ENCODE data around the gene MUC16.
A peak's percentile ranks its signal among the peaks of the same experiment; 100 is the strongest.

Gene MUC16

DNA sequence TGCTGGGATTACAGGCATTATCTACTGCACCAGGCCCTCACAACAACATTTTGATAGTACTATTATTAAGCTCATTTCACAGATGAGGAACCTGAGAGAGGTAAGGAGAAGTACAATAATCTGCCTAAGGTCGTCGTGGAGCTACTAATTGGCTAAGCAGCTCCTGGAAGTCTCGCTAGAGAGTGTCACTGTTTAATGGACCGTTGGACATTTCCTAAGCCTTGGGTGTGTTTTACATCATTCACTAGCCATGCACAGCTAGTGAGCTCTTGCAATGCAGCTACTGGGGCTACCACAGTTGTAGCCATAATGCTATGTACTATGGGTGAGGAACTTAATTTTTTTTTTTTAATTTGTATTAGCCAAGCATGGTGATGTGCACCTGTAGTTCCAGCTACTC lies 42.7 kb upstream of the MUC16 start:
- TF ChIP-seq, protein P1, sequence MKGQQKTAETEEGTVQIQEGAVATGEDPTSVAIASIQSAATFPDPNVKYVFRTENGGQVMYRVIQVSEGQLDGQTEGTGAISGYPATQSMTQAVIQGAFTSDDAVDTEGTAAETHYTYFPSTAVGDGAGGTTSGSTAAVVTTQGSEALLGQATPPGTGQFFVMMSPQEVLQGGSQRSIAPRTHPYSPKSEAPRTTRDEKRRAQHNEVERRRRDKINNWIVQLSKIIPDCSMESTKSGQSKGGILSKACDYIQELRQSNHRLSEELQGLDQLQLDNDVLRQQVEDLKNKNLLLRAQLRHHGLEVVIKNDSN (IDR thresholded peaks at IDR 0.05): no peak
- TF ChIP-seq, protein P2, sequence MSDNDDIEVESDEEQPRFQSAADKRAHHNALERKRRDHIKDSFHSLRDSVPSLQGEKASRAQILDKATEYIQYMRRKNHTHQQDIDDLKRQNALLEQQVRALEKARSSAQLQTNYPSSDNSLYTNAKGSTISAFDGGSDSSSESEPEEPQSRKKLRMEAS (IDR thresholded peaks at IDR 0.05): no peak
- no peak for TF ChIP-seq RAD21 (IDR thresholded peaks at IDR 0.05; ENCODE audit: low read depth)
- TF ChIP-seq ZBTB7A (IDR thresholded peaks at IDR 0.05; ENCODE audit: low read depth): no peak
- TF ChIP-seq, protein P3, sequence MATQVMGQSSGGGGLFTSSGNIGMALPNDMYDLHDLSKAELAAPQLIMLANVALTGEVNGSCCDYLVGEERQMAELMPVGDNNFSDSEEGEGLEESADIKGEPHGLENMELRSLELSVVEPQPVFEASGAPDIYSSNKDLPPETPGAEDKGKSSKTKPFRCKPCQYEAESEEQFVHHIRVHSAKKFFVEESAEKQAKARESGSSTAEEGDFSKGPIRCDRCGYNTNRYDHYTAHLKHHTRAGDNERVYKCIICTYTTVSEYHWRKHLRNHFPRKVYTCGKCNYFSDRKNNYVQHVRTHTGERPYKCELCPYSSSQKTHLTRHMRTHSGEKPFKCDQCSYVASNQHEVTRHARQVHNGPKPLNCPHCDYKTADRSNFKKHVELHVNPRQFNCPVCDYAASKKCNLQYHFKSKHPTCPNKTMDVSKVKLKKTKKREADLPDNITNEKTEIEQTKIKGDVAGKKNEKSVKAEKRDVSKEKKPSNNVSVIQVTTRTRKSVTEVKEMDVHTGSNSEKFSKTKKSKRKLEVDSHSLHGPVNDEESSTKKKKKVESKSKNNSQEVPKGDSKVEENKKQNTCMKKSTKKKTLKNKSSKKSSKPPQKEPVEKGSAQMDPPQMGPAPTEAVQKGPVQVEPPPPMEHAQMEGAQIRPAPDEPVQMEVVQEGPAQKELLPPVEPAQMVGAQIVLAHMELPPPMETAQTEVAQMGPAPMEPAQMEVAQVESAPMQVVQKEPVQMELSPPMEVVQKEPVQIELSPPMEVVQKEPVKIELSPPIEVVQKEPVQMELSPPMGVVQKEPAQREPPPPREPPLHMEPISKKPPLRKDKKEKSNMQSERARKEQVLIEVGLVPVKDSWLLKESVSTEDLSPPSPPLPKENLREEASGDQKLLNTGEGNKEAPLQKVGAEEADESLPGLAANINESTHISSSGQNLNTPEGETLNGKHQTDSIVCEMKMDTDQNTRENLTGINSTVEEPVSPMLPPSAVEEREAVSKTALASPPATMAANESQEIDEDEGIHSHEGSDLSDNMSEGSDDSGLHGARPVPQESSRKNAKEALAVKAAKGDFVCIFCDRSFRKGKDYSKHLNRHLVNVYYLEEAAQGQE (IDR thresholded peaks at IDR 0.05; ENCODE audit: low read depth): no peak
- TF ChIP-seq TCF12 (IDR thresholded peaks at IDR 0.05; ENCODE audit: low read depth): no peak
- TF ChIP-seq TAF1 (IDR thresholded peaks at IDR 0.05; ENCODE audit: low read depth): no peak
- TF ChIP-seq EP300 (IDR thresholded peaks at IDR 0.05; ENCODE audit: borderline replicate concordance): no peak; the same call in 1 of the 2 replicates
- TF ChIP-seq TEAD4 (IDR thresholded peaks at IDR 0.05): no peak
- no peak for TF ChIP-seq YY1 (IDR thresholded peaks at IDR 0.05; ENCODE audit: low read depth)
- TF ChIP-seq NFIC (IDR thresholded peaks at IDR 0.05): no peak; the same call in 1 of the 2 replicates
- TF ChIP-seq CREB1 (IDR thresholded peaks at IDR 0.05; ENCODE audit: low read depth): no peak
- no peak for TF ChIP-seq CEBPB (IDR thresholded peaks at IDR 0.05)

DNA sequence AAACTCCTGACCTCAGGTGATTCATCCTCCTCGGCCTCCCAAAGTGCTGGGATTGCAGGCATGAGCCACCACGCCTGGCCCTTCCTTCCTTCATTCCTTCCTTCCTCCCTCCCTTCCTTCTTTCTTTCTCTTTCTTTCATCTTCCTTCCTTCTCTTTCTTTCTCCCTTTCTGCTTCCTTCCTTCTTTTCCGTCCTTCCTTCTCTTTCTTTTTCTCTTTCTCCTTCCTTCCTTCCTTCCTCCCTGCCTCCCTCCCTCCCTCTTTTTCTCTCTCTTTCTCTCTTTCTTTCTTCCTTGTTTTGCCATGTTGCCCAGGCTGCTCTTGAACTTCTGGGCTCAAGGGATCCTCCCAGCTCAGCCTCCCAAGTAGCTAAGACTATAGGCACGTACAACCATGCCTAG lies 36.5 kb upstream of the MUC16 start:
- TF ChIP-seq EGR1 (IDR thresholded peaks at IDR 0.05) (no peak), TCF12 (IDR thresholded peaks at IDR 0.05; ENCODE audit: low read depth) (no peak), EP300 (IDR thresholded peaks at IDR 0.05; ENCODE audit: borderline replicate concordance) (no peak), YY1 (IDR thresholded peaks at IDR 0.05; ENCODE audit: low read depth) (no peak), CREB1 (IDR thresholded peaks at IDR 0.05; ENCODE audit: low read depth) (no peak), TAF1 (IDR thresholded peaks at IDR 0.05; ENCODE audit: low read depth) (no peak), NFIC (IDR thresholded peaks at IDR 0.05) (no peak), ZBTB7A (IDR thresholded peaks at IDR 0.05; ENCODE audit: low read depth) (no peak), RAD21 (IDR thresholded peaks at IDR 0.05; ENCODE audit: low read depth) (no peak), TEAD4 (IDR thresholded peaks at IDR 0.05) (no peak), FOXM1 (IDR thresholded peaks at IDR 0.05; ENCODE audit: borderline replicate concordance, low read depth) (no peak)
- TF ChIP-seq, protein P1 (IDR thresholded peaks at IDR 0.05): no peak
- TF ChIP-seq, protein P2 (IDR thresholded peaks at IDR 0.05): no peak
- TF ChIP-seq, protein P3 (IDR thresholded peaks at IDR 0.05; ENCODE audit: low read depth): no peak

DNA sequence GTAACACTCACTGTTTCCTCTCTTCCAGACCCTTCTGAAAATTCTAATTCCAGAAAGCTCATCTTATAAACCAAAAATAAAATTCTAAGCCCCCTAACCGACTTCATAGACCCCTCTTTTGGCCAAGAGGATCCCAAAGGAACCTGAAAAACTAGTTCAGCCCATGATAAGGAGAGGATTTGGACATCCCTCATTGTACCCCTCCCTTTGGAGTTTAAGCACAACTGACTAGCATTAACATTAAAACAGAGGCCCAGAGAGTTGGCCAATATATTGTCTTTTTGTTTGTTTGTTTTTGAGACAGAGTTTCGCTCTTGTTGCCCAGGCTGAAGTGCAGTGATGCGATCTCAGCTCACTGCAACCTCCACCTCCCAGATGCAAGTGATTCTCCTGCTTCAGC lies 34.2 kb upstream of the MUC16 start:
- no peak for TF ChIP-seq TEAD4 (IDR thresholded peaks at IDR 0.05)
- TF ChIP-seq RAD21 (IDR thresholded peaks at IDR 0.05; ENCODE audit: low read depth): no peak
- no peak for TF ChIP-seq YY1 (IDR thresholded peaks at IDR 0.05; ENCODE audit: low read depth)
- TF ChIP-seq EGR1 (IDR thresholded peaks at IDR 0.05): no peak
- no peak for TF ChIP-seq ZBTB7A (IDR thresholded peaks at IDR 0.05; ENCODE audit: low read depth)
- TF ChIP-seq EP300 (IDR thresholded peaks at IDR 0.05; ENCODE audit: borderline replicate concordance): no peak
- no peak for TF ChIP-seq CEBPB (IDR thresholded peaks at IDR 0.05)
- TF ChIP-seq CREB1 (IDR thresholded peaks at IDR 0.05; ENCODE audit: low read depth): no peak
- TF ChIP-seq, protein P2 (IDR thresholded peaks at IDR 0.05): no peak

DNA sequence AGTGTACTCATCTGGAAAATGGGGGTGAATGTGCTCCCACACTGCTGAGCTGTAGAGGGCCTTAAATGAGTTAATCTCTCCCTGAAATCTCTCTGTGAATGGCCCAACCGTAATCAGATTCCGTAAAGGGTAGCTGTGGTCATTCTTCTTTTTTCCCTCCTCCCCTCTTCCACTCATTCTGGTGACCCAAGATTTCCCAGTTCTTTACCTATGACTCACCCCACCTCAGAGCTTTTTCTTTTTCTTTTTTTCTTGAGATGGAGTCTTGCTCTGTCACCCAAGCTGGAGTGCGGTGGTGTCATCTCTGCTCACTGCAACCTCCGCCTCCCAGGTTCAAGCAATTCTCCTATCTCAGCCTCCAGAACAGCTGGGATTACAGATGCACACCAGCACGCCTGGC lies 33.3 kb upstream of the MUC16 start:
- TF ChIP-seq NFIC (IDR thresholded peaks at IDR 0.05) (no peak), EP300 (IDR thresholded peaks at IDR 0.05; ENCODE audit: borderline replicate concordance) (no peak), TCF12 (IDR thresholded peaks at IDR 0.05; ENCODE audit: low read depth) (no peak), RAD21 (IDR thresholded peaks at IDR 0.05; ENCODE audit: low read depth) (no peak), TEAD4 (IDR thresholded peaks at IDR 0.05) (no peak), EGR1 (IDR thresholded peaks at IDR 0.05) (no peak)
- TF ChIP-seq, protein P2 (IDR thresholded peaks at IDR 0.05): no peak

DNA sequence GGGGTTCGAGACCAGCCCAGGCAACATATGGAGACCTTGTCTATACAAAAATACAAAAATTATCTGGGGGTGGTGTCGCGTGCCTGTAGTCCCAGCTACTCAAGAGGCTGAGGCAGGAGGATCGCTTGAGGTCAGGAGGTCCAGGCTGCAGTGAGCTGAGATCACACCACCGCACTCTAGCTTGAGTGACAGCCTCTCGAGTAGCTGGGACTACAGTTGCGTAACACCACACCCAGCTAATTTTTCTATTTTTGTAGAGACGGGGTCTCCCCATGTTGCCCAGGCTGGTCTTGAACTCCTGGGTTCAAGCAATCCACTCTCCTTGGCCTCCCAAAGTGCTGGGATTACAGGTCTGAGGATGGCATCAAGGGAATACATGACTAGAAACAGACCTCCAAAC lies 30.8 kb upstream of the MUC16 start:
- TF ChIP-seq EP300 (IDR thresholded peaks at IDR 0.05; ENCODE audit: borderline replicate concordance): no peak
- no peak for TF ChIP-seq TAF1 (IDR thresholded peaks at IDR 0.05; ENCODE audit: low read depth)
- TF ChIP-seq CEBPB (IDR thresholded peaks at IDR 0.05): peak; percentile 57; the same call in 1 of the 2 replicates

DNA sequence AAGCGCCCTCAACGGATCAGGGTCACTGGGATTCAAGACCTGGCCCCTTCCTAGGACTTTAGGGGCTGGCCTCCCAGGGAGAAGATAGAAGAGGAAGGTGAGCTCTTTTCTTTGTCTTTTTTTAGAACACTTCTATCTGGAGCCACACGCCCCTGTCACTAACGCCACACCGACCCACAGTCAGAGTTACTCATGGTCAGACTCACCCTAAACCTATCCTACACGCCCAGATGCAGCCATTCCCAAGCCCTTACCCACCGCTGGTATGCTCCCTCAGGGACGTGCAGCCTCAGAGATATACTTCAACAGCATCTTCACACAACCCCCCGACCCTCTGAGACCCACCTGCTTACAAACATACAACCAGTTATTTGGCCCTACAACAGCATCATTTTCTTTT lies 29.9 kb upstream of the MUC16 start:
- TF ChIP-seq, protein P2 (IDR thresholded peaks at IDR 0.05): 0 out of 2 replicates have a peak, but pooled peaks have one; percentile 2
- TF ChIP-seq FOXM1 (IDR thresholded peaks at IDR 0.05; ENCODE audit: borderline replicate concordance, low read depth): no peak
